Left kidney (tissue), 2 donors: ENCODE results near the gene L3MBTL4. TPM values are rescaled to one million over a fixed set of nuclear protein-coding genes. Genes with fewer than 3 reads are reported as not detected.
"Not testable (repeated sequence)": the region's sequence is repeated elsewhere in the genome, so short reads cannot be mapped to it uniquely, and the experiment has no call there.

Experiments
- DNase-seq: peaks from one replicate; pipeline ENCODE4 v3.0.0-alpha.2; 2013
- polyA plus RNA-seq: library from polyadenylated mRNA; unstranded; fragments of 120-200 nt; gene quantifications from one replicate; pipeline ENCODE4 v1.2.1, GENCODE V29; 2013; ENCODE audit not compliant: insufficient read length

L3MBTL4 gene
- polyA plus RNA-seq, 1 donor, result 6.4 TPM

- DNase-seq, result no peak
Observed at GRCh38 chr18:6311456-6312215, 103.1 kb downstream of the L3MBTL4 start.

- DNase-seq, result no peak
Observed at GRCh38 chr18:6310714-6311113, 104.0 kb downstream of the L3MBTL4 start.

GRCh38 chr18:6297875-6298274 lies 116.8 kb downstream of the L3MBTL4 start:
- DNase-seq, result no peak

- no peak for DNase-seq
Observed at GRCh38 chr18:6294148-6294784, 120.4 kb downstream of the L3MBTL4 start.

GRCh38 chr18:6289843-6290242 lies 124.9 kb downstream of the L3MBTL4 start:
- no peak for DNase-seq

- no peak for DNase-seq
Observed at GRCh38 chr18:6286585-6286984, 128.1 kb downstream of the L3MBTL4 start.

GRCh38 chr18:6284761-6285160 lies 129.9 kb downstream of the L3MBTL4 start:
- DNase-seq, result no peak

GRCh38 chr18:6284300-6284699 lies 130.4 kb downstream of the L3MBTL4 start:
- DNase-seq, result no peak

- DNase-seq, result no peak
Observed at GRCh38 chr18:6281874-6282273, 132.8 kb downstream of the L3MBTL4 start.

- DNase-seq, result no peak
Observed at GRCh38 chr18:6280211-6280743, 134.4 kb downstream of the L3MBTL4 start.

GRCh38 chr18:6279308-6279707 lies 135.4 kb downstream of the L3MBTL4 start:
- no peak for DNase-seq

GRCh38 chr18:6273423-6273822 lies 141.3 kb downstream of the L3MBTL4 start:
- DNase-seq, result no peak

- DNase-seq, result not testable (repeated sequence)
Observed at GRCh38 chr18:6272144-6272543, 142.6 kb downstream of the L3MBTL4 start.

- no peak for DNase-seq
Observed at GRCh38 chr18:6271585-6271984, 143.1 kb downstream of the L3MBTL4 start.

GRCh38 chr18:6270771-6271216 lies 143.9 kb downstream of the L3MBTL4 start:
- no peak for DNase-seq

GRCh38 chr18:6269660-6270332 lies 144.9 kb downstream of the L3MBTL4 start:
- no peak for DNase-seq

- no peak for DNase-seq
Observed at GRCh38 chr18:6266212-6266611, 148.5 kb downstream of the L3MBTL4 start.

GRCh38 chr18:6261938-6262337 lies 152.8 kb downstream of the L3MBTL4 start:
- DNase-seq, result no peak

GRCh38 chr18:6259324-6259723 lies 155.4 kb downstream of the L3MBTL4 start:
- DNase-seq, result not testable (repeated sequence)

- no peak for DNase-seq
Observed at GRCh38 chr18:6257950-6258349, 156.8 kb downstream of the L3MBTL4 start.

GRCh38 chr18:6256521-6256920 lies 158.2 kb downstream of the L3MBTL4 start:
- no peak for DNase-seq

- no peak for DNase-seq
Observed at GRCh38 chr18:6255886-6256285, 158.8 kb downstream of the L3MBTL4 start.
